HCT116 (cell line): Measurements from ENCODE around the gene RPS2. TPM values are rescaled to one million over a fixed set of nuclear protein-coding genes. Genes with fewer than 3 reads are reported as not detected.
A peak's percentile ranks its signal among the peaks of the same experiment; 100 is the strongest.

Source experiments
- ATAC-seq: fragments of 200-7000 bp; cut with Tn5 transposase; 2 replicates; pipeline ENCODE4 v1.9.1; 2020; ENCODE audit warnings: mild to moderate bottlenecking, moderate library complexity
- BruUV-seq: library from RNA; stranded (reverse); fragments of 400-500 nt; replicated peaks from 2 replicates; lab custom pipeline; 2021; lab: Mats Ljungman, UMichigan
- CTCF ChIA-PET: fragments of 300-600 bp; sonication (Branson Sonifier 250); formaldehyde crosslinking; loops from one replicate; lab custom pipeline; 2021; ENCODE audit warnings: antibody characterized with exemption; lab: Charles Lee
- POLR2A ChIA-PET: fragments of 300-600, 350-600 bp; sonication (Branson Sonifier 250); formaldehyde crosslinking; loops from one replicate; lab custom pipeline; 2021; ENCODE audit warnings: antibody characterized with exemption; lab: Charles Lee
- RAD21 ChIA-PET, 2 experiments: fragments of 300-600 bp; sonication (Branson Sonifier 250); formaldehyde crosslinking; loops; one replicate each; lab custom pipeline; 2023; ENCODE audit warnings: low total read pairs in 2 of 2; ENCODE audit not compliant: uncharacterized antibody in 2 of 2, unreplicated experiment in 2 of 2, low non-redundant PET in 1 of 2; lab: Charles Lee
- DNase-seq: peaks from one replicate; pipeline ENCODE4 v3.0.0-alpha.2; 2010; ENCODE audit warnings: low read depth, low spot score
- H2AFZ ChIP-seq: fragments of 200-600 bp; shearing (Covaris generic), sonication (generic); 2 replicates; pipeline ENCODE4 v1.6.1; 2017; ENCODE audit warnings: low read depth, mixed run types, mixed read lengths, antibody characterized with exemption, low read length; ENCODE audit not compliant: poor library complexity, severe bottlenecking
- H3K27ac ChIP-seq: 2 replicates; pipeline ENCODE4 v1.5.1; 2012; ENCODE audit warnings: low read depth, low read length
- H3K27me3 ChIP-seq: fragments of 200-600 bp; sonication (generic); 2 replicates; pipeline ENCODE4 v1.6.1; 2016; ENCODE audit warnings: mixed run types, low read length, mixed read lengths; ENCODE audit not compliant: insufficient read depth
- H3K36me3 ChIP-seq, 2 experiments: fragments of 200-500 bp in 1 of 2; fragments of 200-600 bp in 1 of 2; sonication (Bioruptor generic) in 1 of 2; sonication (generic) in 1 of 2; 2 replicates each; pipeline versions ENCODE4 v1.5.1 to v1.6.1; 2014 to 2016; ENCODE audit warnings: low read length in 2 of 2, inconsistent platforms in 1 of 2, mixed read lengths in 1 of 2, mixed run types in 1 of 2; ENCODE audit not compliant: insufficient read depth in 2 of 2, control insufficient read depth in 1 of 2
- H3K4me1 ChIP-seq, 2 experiments: fragments of 200-600 bp in 1 of 2; sonication (generic) in 1 of 2; 2 replicates each; pipeline versions ENCODE4 v1.5.1 to v1.6.1; 2012 to 2017; ENCODE audit warnings: low read length in 2 of 2, inconsistent platforms in 1 of 2, mild to moderate bottlenecking in 1 of 2, mixed read lengths in 1 of 2, mixed run types in 1 of 2, moderate library complexity in 1 of 2; ENCODE audit not compliant: insufficient read depth in 2 of 2, control insufficient read depth in 1 of 2
- H3K4me2 ChIP-seq: fragments of 200-600 bp; sonication (generic); 2 replicates; pipeline ENCODE4 v1.6.1; 2017; ENCODE audit warnings: mixed run types, low read length, mixed read lengths
- H3K4me3 ChIP-seq, 2 experiments: fragments of 200-600 bp in 1 of 2; sonication (generic) in 1 of 2; replicated peaks in 1 of 2; 2 replicates each; pipeline ENCODE4 v1.5.1; 2011 to 2016; ENCODE audit warnings: low read length in 2 of 2, control low read depth in 1 of 2, low read depth in 1 of 2, mild to moderate bottlenecking in 1 of 2, mixed read lengths in 1 of 2, mixed run types in 1 of 2
- H3K79me2 ChIP-seq: fragments of 200-600 bp; sonication (generic); 2 replicates; pipeline ENCODE4 v1.6.1; 2017; ENCODE audit warnings: mild to moderate bottlenecking, mixed run types, low read length, moderate library complexity, mixed read lengths; ENCODE audit not compliant: insufficient read depth
- H3K9ac ChIP-seq: fragments of 200-600 bp; sonication (generic); 2 replicates; pipeline ENCODE4 v1.6.1; 2016; ENCODE audit warnings: low read length, mixed read lengths
- H3K9me2 ChIP-seq: fragments of 200-600 bp; sonication (generic), shearing (Covaris generic); 2 replicates; pipeline ENCODE4 v1.6.1; 2017; ENCODE audit warnings: mixed run types, mild to moderate bottlenecking, moderate library complexity; ENCODE audit not compliant: insufficient read depth
- H3K9me3 ChIP-seq, 2 experiments: fragments of 200-500 bp in 1 of 2; fragments of 200-600 bp in 1 of 2; sonication (Bioruptor generic) in 1 of 2; sonication (generic) in 1 of 2; 2 replicates each; pipeline ENCODE4 v1.6.1; 2014 to 2017; ENCODE audit warnings: low read length in 2 of 2, mixed read lengths in 2 of 2, inconsistent platforms in 1 of 2, low read depth in 1 of 2, mild to moderate bottlenecking in 1 of 2, mixed run types in 1 of 2, moderate library complexity in 1 of 2; ENCODE audit not compliant: control insufficient read depth in 1 of 2, insufficient read depth in 1 of 2
- H4K20me1 ChIP-seq: fragments of 200-600 bp; sonication (generic), shearing (Covaris generic); 2 replicates; pipeline ENCODE4 v1.6.1; 2017; ENCODE audit warnings: mixed run types, mild to moderate bottlenecking, moderate library complexity; ENCODE audit not compliant: insufficient read depth
- CBX3 ChIP-seq: IDR thresholded peaks from 2 replicates; pipeline ENCODE4 v1.6.1; 2012; ENCODE audit warnings: low read depth
- CEBPB ChIP-seq: IDR thresholded peaks from 2 replicates; pipeline ENCODE4 v1.6.1; 2012; ENCODE audit warnings: low read depth
- EGR1 ChIP-seq: IDR thresholded peaks from 2 replicates; pipeline ENCODE4 v1.6.1; 2012; ENCODE audit warnings: low read depth
- ELF1 ChIP-seq: IDR thresholded peaks from 2 replicates; pipeline ENCODE4 v1.6.1; 2012; ENCODE audit warnings: low read depth, borderline replicate concordance
- EZH2 ChIP-seq: fragments of 200-600 bp; sonication (generic); IDR thresholded peaks from 2 replicates; pipeline ENCODE4 v1.6.1; 2017; ENCODE audit warnings: antibody characterized with exemption, mixed run types
- EZH2phosphoT487 ChIP-seq: fragments of 200-600 bp; IDR thresholded peaks from 2 replicates; pipeline ENCODE4 v1.6.1; 2018; ENCODE audit warnings: antibody characterized with exemption, borderline replicate concordance
- FOSL1 ChIP-seq: IDR thresholded peaks from 2 replicates; pipeline ENCODE4 v1.6.1; 2012; ENCODE audit warnings: low read depth
- JUND ChIP-seq: IDR thresholded peaks from 2 replicates; pipeline ENCODE4 v1.6.1; 2012
- POLR2A ChIP-seq: IDR thresholded peaks from 2 replicates; pipeline ENCODE4 v1.7.0; 2011; ENCODE audit warnings: borderline replicate concordance; ENCODE audit not compliant: insufficient read depth, insufficient read length; ENCODE audit errors: extremely low read depth
- POLR2AphosphoS5 ChIP-seq: IDR thresholded peaks from 2 replicates; pipeline ENCODE4 v1.6.1; 2011; ENCODE audit warnings: mild to moderate bottlenecking, low read depth, low read length, moderate library complexity
- RAD21 ChIP-seq: IDR thresholded peaks from 2 replicates; pipeline ENCODE4 v1.6.1; 2012; ENCODE audit warnings: low read depth, mild to moderate bottlenecking
- SIN3A ChIP-seq: IDR thresholded peaks from 2 replicates; pipeline ENCODE4 v1.6.1; 2012; ENCODE audit warnings: low read depth
- SRF ChIP-seq: IDR thresholded peaks from 2 replicates; pipeline ENCODE4 v1.6.1; 2012; ENCODE audit warnings: low read depth
- TCF7L2 ChIP-seq: IDR thresholded peaks from 2 replicates; pipeline ENCODE4 v1.7.0; 2011; ENCODE audit warnings: borderline replicate concordance, inconsistent platforms; ENCODE audit not compliant: insufficient read depth, insufficient read length; ENCODE audit errors: extremely low read depth
- ZFX ChIP-seq: fragments of 450-650 bp; IDR thresholded peaks from 2 replicates; pipeline ENCODE4 v1.6.1; 2017
- ZNF274 ChIP-seq: fragments of 200-500 bp; sonication (Bioruptor generic); IDR thresholded peaks from 2 replicates; pipeline ENCODE4 v1.6.1; 2014; ENCODE audit warnings: mild to moderate bottlenecking, low read depth, low read length, inconsistent platforms
- intact Hi-C: fragments of 100-400 bp; cut with micrococcal nuclease; formaldehyde crosslinking; loops from 2 replicates; pipeline ENCODE4 v1.10.0; 2022
- total RNA-seq: library from RNA; stranded (reverse); gene quantifications from one replicate; pipeline ENCODE4 v1.2.1, GENCODE V29; 2021; ENCODE audit not compliant: unreplicated experiment
- TF ChIP-seq, protein P1 (sequence below): IDR thresholded peaks from 2 replicates; pipeline ENCODE4 v1.6.1; 2011; ENCODE audit warnings: mild to moderate bottlenecking, low read length, moderate library complexity; ENCODE audit not compliant: insufficient replicate concordance; ENCODE audit errors: extremely low read depth
- TF ChIP-seq, protein P2 (sequence below): IDR thresholded peaks from 2 replicates; pipeline ENCODE4 v1.6.1; 2012
- TF ChIP-seq, protein P3 (sequence below), 3 experiments: fragments of 200-600 bp in 1 of 3; sonication (generic) in 1 of 3; IDR thresholded peaks in 2 of 3; conservative IDR thresholded peaks in 1 of 3; 2 replicates each; pipeline ENCODE4 v1.5.1; 2012 to 2017; ENCODE audit warnings: low read depth in 2 of 3, low read length in 2 of 3, antibody characterized with exemption in 1 of 3, borderline replicate concordance in 1 of 3, control low read depth in 1 of 3, mild to moderate bottlenecking in 1 of 3, mixed read lengths in 1 of 3, mixed run types in 1 of 3, moderate library complexity in 1 of 3; ENCODE audit not compliant: insufficient read depth in 1 of 3
- TF ChIP-seq, protein P4 (sequence below): IDR thresholded peaks from 2 replicates; pipeline ENCODE4 v1.6.1; 2012; ENCODE audit warnings: low read depth

RPS2 gene
- total RNA-seq, 1 experiment from 2014 or later: 6,265 TPM

DNA sequence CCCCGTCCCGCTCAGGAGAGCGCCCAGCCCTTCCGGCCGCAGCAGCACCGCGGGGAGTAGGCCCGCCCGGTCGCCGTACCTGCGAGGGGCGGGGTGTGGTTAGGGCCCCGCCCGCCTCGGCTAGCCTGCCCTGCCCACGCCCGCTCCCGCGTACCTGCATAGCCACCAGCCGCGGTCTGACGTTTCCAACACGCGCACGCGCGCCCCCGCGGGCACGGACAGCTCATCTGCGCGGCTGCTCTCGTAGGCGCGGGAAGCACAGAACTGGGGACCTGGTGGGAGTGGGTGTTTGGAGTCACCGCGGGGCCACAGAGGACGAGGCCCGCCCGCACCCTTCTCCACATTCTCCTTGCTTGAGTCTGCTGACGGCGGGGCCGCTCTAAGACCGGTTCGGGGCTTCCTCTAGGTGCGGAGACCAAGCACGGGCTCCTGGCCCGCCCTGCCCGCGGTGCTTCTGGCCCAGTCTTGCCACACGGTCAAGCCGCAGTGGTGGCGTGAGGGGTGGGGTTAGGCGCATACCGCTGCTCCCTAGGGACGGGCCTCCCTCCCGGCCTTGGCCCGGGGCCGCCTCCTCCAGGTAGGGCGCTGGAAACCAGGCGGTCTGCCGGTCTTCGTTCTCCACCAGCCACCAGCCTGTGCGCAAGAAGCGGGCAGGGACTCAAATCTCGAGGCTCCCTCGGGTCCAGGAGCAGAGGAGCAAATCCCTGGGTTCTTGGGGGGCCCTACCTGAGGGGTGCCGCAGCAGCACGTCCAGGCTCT is 14.8 kb upstream of the RPS2 start:
- intact Hi-C loops: no loop called here
- Histone ChIP-seq H3K9me3 (no peaks in the 10 kb centered on the region), H3K27me3 (no peaks in the 10 kb centered on the region), H3K9ac (peak overlapping the region; percentile 84), H3K36me3 (peaks cover 0 to 34% of the 10 kb centered on the region in 2 experiments; a peak in 2 of 4 replicates), H3K4me1 (peaks cover 40 to 65% of the 10 kb centered on the region in 2 experiments), H3K4me3 (peak overlapping the region; percentile 60 to 65), H2AFZ (no peak overlapping the region), H3K4me2 (peak overlapping the region; percentile 97), H3K27ac (peak overlapping the region; percentile 88), H3K9me2 (no peaks in the 10 kb centered on the region), H4K20me1 (no peaks in the 10 kb centered on the region), H3K79me2 (peaks cover 8% of the 10 kb centered on the region)
- TSS peak; percentile 60 for BruUV-seq
- CTCF ChIA-PET: interaction anchor here (1.0 to 1.7 kb wide), 2 partner anchors 15 to 161 kb away, joined by 3 to 8 read pairs; partner anchors contain the start of gene RPS2
- ATAC-seq (peak; percentile 65), DNase-seq (no peak)
- RAD21 ChIA-PET: no interaction called here
- POLR2A ChIA-PET: interaction anchor here (1.5 to 12.5 kb wide), 4 partner anchors 9 to 176 kb away, joined by 5 to 104 read pairs (median 10); partner anchors contain the start of genes NDUFB10, RNF151, RPS2 and TRAF7
- TF ChIP-seq RAD21 (no peak), TCF7L2 (no peak), JUND (no peak), POLR2AphosphoS5 (peak; percentile 91), POLR2A (peak; percentile 74), ZFX (peak; percentile 48; the same call in 1 of the 2 replicates), CBX3 (no peak), EGR1 (no peak), ELF1 (no peak), EZH2phosphoT487 (no peak), CEBPB (no peak), SIN3A (no peak), FOSL1 (no peak), ZNF274 (no peak), EZH2 (no peak), SRF (no peak)
- TF ChIP-seq, protein P1, sequence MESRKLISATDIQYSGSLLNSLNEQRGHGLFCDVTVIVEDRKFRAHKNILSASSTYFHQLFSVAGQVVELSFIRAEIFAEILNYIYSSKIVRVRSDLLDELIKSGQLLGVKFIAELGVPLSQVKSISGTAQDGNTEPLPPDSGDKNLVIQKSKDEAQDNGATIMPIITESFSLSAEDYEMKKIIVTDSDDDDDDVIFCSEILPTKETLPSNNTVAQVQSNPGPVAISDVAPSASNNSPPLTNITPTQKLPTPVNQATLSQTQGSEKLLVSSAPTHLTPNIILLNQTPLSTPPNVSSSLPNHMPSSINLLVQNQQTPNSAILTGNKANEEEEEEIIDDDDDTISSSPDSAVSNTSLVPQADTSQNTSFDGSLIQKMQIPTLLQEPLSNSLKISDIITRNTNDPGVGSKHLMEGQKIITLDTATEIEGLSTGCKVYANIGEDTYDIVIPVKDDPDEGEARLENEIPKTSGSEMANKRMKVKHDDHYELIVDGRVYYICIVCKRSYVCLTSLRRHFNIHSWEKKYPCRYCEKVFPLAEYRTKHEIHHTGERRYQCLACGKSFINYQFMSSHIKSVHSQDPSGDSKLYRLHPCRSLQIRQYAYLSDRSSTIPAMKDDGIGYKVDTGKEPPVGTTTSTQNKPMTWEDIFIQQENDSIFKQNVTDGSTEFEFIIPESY: peak; percentile 50
- TF ChIP-seq, protein P2, sequence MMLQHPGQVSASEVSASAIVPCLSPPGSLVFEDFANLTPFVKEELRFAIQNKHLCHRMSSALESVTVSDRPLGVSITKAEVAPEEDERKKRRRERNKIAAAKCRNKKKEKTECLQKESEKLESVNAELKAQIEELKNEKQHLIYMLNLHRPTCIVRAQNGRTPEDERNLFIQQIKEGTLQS: no peak
- TF ChIP-seq, protein P3, sequence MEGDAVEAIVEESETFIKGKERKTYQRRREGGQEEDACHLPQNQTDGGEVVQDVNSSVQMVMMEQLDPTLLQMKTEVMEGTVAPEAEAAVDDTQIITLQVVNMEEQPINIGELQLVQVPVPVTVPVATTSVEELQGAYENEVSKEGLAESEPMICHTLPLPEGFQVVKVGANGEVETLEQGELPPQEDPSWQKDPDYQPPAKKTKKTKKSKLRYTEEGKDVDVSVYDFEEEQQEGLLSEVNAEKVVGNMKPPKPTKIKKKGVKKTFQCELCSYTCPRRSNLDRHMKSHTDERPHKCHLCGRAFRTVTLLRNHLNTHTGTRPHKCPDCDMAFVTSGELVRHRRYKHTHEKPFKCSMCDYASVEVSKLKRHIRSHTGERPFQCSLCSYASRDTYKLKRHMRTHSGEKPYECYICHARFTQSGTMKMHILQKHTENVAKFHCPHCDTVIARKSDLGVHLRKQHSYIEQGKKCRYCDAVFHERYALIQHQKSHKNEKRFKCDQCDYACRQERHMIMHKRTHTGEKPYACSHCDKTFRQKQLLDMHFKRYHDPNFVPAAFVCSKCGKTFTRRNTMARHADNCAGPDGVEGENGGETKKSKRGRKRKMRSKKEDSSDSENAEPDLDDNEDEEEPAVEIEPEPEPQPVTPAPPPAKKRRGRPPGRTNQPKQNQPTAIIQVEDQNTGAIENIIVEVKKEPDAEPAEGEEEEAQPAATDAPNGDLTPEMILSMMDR (IDR thresholded peaks at IDR 0.05 in 2 of 3, conservative IDR thresholded peaks at IDR 0.05 in 1 of 3; ENCODE audit: borderline replicate concordance in 1 of 3, insufficient read depth in 1 of 3, low read depth in 2 of 3, low read length in 2 of 3): no peak
- TF ChIP-seq, protein P4, sequence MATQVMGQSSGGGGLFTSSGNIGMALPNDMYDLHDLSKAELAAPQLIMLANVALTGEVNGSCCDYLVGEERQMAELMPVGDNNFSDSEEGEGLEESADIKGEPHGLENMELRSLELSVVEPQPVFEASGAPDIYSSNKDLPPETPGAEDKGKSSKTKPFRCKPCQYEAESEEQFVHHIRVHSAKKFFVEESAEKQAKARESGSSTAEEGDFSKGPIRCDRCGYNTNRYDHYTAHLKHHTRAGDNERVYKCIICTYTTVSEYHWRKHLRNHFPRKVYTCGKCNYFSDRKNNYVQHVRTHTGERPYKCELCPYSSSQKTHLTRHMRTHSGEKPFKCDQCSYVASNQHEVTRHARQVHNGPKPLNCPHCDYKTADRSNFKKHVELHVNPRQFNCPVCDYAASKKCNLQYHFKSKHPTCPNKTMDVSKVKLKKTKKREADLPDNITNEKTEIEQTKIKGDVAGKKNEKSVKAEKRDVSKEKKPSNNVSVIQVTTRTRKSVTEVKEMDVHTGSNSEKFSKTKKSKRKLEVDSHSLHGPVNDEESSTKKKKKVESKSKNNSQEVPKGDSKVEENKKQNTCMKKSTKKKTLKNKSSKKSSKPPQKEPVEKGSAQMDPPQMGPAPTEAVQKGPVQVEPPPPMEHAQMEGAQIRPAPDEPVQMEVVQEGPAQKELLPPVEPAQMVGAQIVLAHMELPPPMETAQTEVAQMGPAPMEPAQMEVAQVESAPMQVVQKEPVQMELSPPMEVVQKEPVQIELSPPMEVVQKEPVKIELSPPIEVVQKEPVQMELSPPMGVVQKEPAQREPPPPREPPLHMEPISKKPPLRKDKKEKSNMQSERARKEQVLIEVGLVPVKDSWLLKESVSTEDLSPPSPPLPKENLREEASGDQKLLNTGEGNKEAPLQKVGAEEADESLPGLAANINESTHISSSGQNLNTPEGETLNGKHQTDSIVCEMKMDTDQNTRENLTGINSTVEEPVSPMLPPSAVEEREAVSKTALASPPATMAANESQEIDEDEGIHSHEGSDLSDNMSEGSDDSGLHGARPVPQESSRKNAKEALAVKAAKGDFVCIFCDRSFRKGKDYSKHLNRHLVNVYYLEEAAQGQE: no peak
